ENCODE results near the gene B3GALT6. TPM values are rescaled to one million over a fixed set of nuclear protein-coding genes. Genes with fewer than 3 reads are reported as not detected.
A peak's percentile ranks its signal among the peaks of the same experiment; 100 is the strongest.

Gene B3GALT6
- total and polyA plus RNA-seq, 2 experiments from 2014 or later: 28.9 to 36.3 TPM

DNA sequence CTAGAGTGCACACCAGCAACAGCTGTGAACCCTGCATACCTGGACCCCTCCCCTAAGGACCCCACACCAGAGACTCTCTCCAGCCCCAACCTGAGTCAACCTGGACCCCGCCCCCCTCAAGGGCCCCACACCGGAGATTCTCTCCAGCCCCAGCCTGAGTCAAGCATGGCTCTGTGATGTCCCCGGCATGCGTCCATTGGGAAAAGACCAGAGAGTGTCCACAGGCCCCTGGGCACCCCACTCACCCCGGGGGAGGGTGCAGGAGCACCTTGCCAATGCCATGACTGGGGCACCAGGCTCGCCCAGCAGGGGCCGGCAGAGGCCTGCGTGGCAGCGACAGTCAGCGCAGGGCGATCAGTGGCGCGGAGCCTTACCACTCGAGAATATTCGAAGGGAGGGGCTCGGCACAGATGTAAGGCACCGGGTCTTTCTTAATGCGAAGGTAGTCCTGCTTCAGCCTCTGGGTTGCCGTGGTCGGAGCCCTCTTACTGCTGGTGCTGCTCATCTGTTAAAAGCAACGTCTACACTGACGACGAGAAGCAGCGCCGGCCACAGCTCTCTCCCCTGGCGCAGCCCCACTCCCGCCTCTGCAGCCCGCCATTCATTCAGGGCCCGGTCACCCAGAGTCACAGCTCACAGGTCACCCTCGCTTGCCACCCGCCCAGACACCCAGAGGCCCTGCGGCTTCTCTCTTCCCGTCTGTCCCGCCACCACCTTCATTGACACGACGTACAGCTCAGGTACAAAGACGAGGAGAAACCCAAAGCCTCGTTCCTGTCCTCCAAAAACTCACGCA, 35.6 kb downstream of the B3GALT6 start:
- no peaks in the 10 kb centered on the region for H3K9me3 ChIP-seq (ENCODE audit: low read depth)
- TF ChIP-seq, protein P1, sequence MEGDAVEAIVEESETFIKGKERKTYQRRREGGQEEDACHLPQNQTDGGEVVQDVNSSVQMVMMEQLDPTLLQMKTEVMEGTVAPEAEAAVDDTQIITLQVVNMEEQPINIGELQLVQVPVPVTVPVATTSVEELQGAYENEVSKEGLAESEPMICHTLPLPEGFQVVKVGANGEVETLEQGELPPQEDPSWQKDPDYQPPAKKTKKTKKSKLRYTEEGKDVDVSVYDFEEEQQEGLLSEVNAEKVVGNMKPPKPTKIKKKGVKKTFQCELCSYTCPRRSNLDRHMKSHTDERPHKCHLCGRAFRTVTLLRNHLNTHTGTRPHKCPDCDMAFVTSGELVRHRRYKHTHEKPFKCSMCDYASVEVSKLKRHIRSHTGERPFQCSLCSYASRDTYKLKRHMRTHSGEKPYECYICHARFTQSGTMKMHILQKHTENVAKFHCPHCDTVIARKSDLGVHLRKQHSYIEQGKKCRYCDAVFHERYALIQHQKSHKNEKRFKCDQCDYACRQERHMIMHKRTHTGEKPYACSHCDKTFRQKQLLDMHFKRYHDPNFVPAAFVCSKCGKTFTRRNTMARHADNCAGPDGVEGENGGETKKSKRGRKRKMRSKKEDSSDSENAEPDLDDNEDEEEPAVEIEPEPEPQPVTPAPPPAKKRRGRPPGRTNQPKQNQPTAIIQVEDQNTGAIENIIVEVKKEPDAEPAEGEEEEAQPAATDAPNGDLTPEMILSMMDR (IDR thresholded peaks at IDR 0.05; ENCODE audit: poor library complexity): no peak
- no peak for TF ChIP-seq EZH2 (IDR thresholded peaks at IDR 0.05; ENCODE audit: borderline replicate concordance)
- TF ChIP-seq EZH2phosphoT487 (IDR thresholded peaks at IDR 0.05; ENCODE audit: low read depth, severe bottlenecking, unreplicated experiment): no peak
- H3K79me2 ChIP-seq: peaks cover 80% of the 10 kb centered on the region
- no peak overlapping the region for H3K4me3 ChIP-seq
- peaks cover 21% of the 10 kb centered on the region for H3K4me1 ChIP-seq (ENCODE audit: insufficient read depth)
- peaks cover 68% of the 10 kb centered on the region for H4K20me1 ChIP-seq (ENCODE audit: insufficient read depth, poor library complexity, severe bottlenecking)
- no peak overlapping the region for H2AFZ ChIP-seq
- no peaks in the 10 kb centered on the region for H3K27me3 ChIP-seq
- no peak for DNase-seq (ENCODE audit: low spot score)
- WGBS (ENCODE audit: low lambda C conversion rate, missing lambda C conversion rate): 96% methylated on average over 39 of the region's 39 CpGs
- no peaks in the 10 kb centered on the region for H3K9me2 ChIP-seq (replicated peaks; ENCODE audit: insufficient read depth)
- no peak overlapping the region for H3K4me2 ChIP-seq
- no peaks in the 10 kb centered on the region for H3K36me3 ChIP-seq (replicated peaks; ENCODE audit: insufficient read depth, low read depth)
- no peak overlapping the region for H3K27ac ChIP-seq

DNA sequence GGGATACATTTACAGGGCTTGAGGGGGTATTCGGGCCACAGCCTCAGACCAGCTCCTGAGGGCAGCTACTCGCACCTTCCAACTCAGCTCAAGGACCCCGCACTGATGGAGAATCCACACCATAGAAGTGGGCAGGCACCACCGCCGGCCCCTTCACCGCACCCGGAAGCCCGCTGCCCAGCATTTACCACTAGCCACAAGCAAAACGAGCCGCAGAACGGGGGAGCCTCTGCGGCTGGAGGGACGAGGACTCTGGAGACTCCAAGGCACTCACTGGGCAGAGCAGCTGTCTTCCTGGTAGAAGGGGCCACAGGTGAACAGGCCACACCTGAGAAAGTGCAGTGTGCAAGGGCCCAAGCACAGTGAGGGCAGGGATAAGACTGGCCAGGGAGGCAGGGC, 36.2 kb downstream of the B3GALT6 start:
- Histone ChIP-seq H3K4me3 (no peak overlapping the region), H3K4me1 (ENCODE audit: insufficient read depth) (peaks cover 22% of the 10 kb centered on the region), H3K36me3 (replicated peaks; ENCODE audit: insufficient read depth, low read depth) (no peaks in the 10 kb centered on the region), H3K9me2 (replicated peaks; ENCODE audit: insufficient read depth) (no peaks in the 10 kb centered on the region), H3K27ac (no peak overlapping the region), H3K4me2 (no peak overlapping the region), H2AFZ (no peak overlapping the region), H3K9me3 (ENCODE audit: low read depth) (no peaks in the 10 kb centered on the region), H4K20me1 (ENCODE audit: insufficient read depth, poor library complexity, severe bottlenecking) (peaks cover 73% of the 10 kb centered on the region), H3K79me2 (peaks cover 86% of the 10 kb centered on the region), H3K27me3 (no peaks in the 10 kb centered on the region)
- WGBS (ENCODE audit: low lambda C conversion rate, missing lambda C conversion rate): 98% methylated on average over 13 of the region's 13 CpGs
- TF ChIP-seq, protein P1 (IDR thresholded peaks at IDR 0.05; ENCODE audit: poor library complexity): no peak
- TF ChIP-seq EZH2phosphoT487 (IDR thresholded peaks at IDR 0.05; ENCODE audit: low read depth, severe bottlenecking, unreplicated experiment): no peak
- no peak for TF ChIP-seq EZH2 (IDR thresholded peaks at IDR 0.05; ENCODE audit: borderline replicate concordance)
- no peak for DNase-seq (ENCODE audit: low spot score)

DNA sequence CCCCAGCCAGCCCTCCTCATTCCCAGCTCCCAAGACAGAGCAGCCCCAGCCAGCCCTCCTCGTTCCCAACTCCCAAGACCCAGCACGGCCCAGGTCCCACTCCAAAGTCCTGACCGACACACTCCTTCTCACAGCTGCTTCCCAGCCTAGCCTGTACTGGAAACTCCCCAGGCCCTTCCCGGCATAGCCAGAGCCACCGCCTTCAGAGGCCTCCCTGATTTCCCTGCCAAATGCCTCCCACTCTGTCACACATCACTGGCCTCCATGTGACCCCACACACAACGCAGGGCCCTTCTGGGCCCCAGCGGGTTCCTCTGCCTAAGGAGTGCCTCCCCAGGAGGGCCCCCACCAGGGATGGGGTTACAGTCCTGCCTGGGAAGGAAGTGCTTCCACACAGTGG, 38.8 kb downstream of the B3GALT6 start:
- Histone ChIP-seq H3K9me2 (replicated peaks; ENCODE audit: insufficient read depth) (no peaks in the 10 kb centered on the region), H3K4me3 (no peak overlapping the region), H3K9me3 (ENCODE audit: low read depth) (no peaks in the 10 kb centered on the region), H3K27ac (no peak overlapping the region), H3K4me1 (ENCODE audit: insufficient read depth) (peaks cover 22% of the 10 kb centered on the region), H3K4me2 (peak overlapping the region; percentile 100), H4K20me1 (ENCODE audit: insufficient read depth, poor library complexity, severe bottlenecking) (peaks cover 59% of the 10 kb centered on the region), H2AFZ (no peak overlapping the region), H3K36me3 (replicated peaks; ENCODE audit: insufficient read depth, low read depth) (no peaks in the 10 kb centered on the region), H3K27me3 (no peaks in the 10 kb centered on the region), H3K79me2 (peaks cover 69% of the 10 kb centered on the region)
- WGBS (ENCODE audit: low lambda C conversion rate, missing lambda C conversion rate): 92% methylated on average over 7 of the region's 7 CpGs
- no peak for DNase-seq (ENCODE audit: low spot score)
- TF ChIP-seq, protein P1 (IDR thresholded peaks at IDR 0.05; ENCODE audit: poor library complexity): no peak
- TF ChIP-seq EZH2phosphoT487 (IDR thresholded peaks at IDR 0.05; ENCODE audit: low read depth, severe bottlenecking, unreplicated experiment) (no peak), EZH2 (IDR thresholded peaks at IDR 0.05; ENCODE audit: borderline replicate concordance) (no peak)

Measured in hepatocyte (in vitro differentiated cells).